B cell (primary cell): ENCODE data around the gene PSRC1. TPM values are rescaled to one million over a fixed set of nuclear protein-coding genes. Genes with fewer than 3 reads are reported as not detected.

Experiments
- ATAC-seq: fragments of 200-7000 bp; cut with Tn5 transposase; one replicate; pipeline ENCODE4 v1.10.0; 2021; ENCODE audit warnings: low read depth, mild to moderate bottlenecking, moderate number of reproducible peaks, moderate library complexity
- CTCF ChIA-PET: fragments of 350-600 bp; sonication (Branson Sonifier 250); formaldehyde crosslinking; loops from one replicate; lab custom pipeline; 2021; ENCODE audit warnings: antibody characterized with exemption, inconsistent platforms; lab: Charles Lee
- POLR2A ChIA-PET: fragments of 350-600 bp; sonication (Branson Sonifier 250); formaldehyde crosslinking; loops from one replicate; lab custom pipeline; 2021; ENCODE audit warnings: antibody characterized with exemption; lab: Charles Lee
- DNase-seq: peaks from one replicate; pipeline ENCODE4 v3.0.0; 2013
- H2AFZ ChIP-seq: 2 replicates; pipeline ENCODE4 v1.6.1; 2012; ENCODE audit warnings: mild to moderate bottlenecking, low read depth, low read length; ENCODE audit not compliant: insufficient read depth, poor library complexity, severe bottlenecking
- H3K27ac ChIP-seq, 2 donors: 1 replicate in 1 of 2; 2 replicates in 1 of 2; pipeline ENCODE4 v1.5.1; 2012 to 2013; ENCODE audit warnings: low read length in 2 of 2, mild to moderate bottlenecking in 2 of 2, moderate library complexity in 1 of 2
- H3K27me3 ChIP-seq, 4 experiments: fragments of 200-600 bp in 1 of 4; sonication (generic) in 1 of 4; replicated peaks in 1 of 4; 1 replicate in 2 of 4; 2 replicates in 2 of 4; pipeline versions ENCODE4 v1.6.1 to v1.7.0; 2013 to 2016; ENCODE audit warnings: low read length in 3 of 4, mild to moderate bottlenecking in 2 of 4, mixed read lengths in 1 of 4, moderate library complexity in 1 of 4; ENCODE audit not compliant: insufficient read depth in 4 of 4, control insufficient read depth in 3 of 4; ENCODE audit errors: control extremely low read depth in 1 of 4
- H3K36me3 ChIP-seq, 2 experiments: replicated peaks in 1 of 2; 1 replicate in 1 of 2; 2 replicates in 1 of 2; pipeline versions ENCODE4 v1.6.1 to v1.7.1; 2013; ENCODE audit warnings: low read length in 1 of 2; ENCODE audit not compliant: insufficient read depth in 2 of 2, control insufficient read depth in 1 of 2; ENCODE audit errors: control extremely low read depth in 1 of 2, extremely low read depth in 1 of 2
- H3K4me1 ChIP-seq, 2 donors: fragments of 200-600 bp in 1 of 2; sonication (generic) in 1 of 2; 1 replicate in 1 of 2; 2 replicates in 1 of 2; pipeline versions ENCODE4 v1.5.1 to v1.6.1; 2013 to 2017; ENCODE audit warnings: low read length in 2 of 2; ENCODE audit not compliant: control insufficient read depth in 2 of 2, insufficient read depth in 2 of 2
- H3K4me2 ChIP-seq: replicated peaks from 2 replicates; pipeline ENCODE3; 2012; ENCODE audit warnings: mild to moderate bottlenecking, low read depth, low read length; ENCODE audit not compliant: poor library complexity, severe bottlenecking
- H3K4me3 ChIP-seq, 5 experiments: fragments of 200-600 bp in 1 of 5; sonication (generic) in 1 of 5; 1 replicate in 3 of 5; 2 replicates in 2 of 5; pipeline versions ENCODE4 v1.5.1 to v1.7.0; 2011 to 2016; ENCODE audit warnings: low read length in 4 of 5, mild to moderate bottlenecking in 4 of 5, low read depth in 2 of 5, control low read depth in 1 of 5, moderate library complexity in 1 of 5; ENCODE audit not compliant: insufficient read depth in 1 of 5; ENCODE audit errors: control extremely low read depth in 1 of 5, extremely low read depth in 1 of 5
- H3K79me2 ChIP-seq: fragments of 200-600 bp; sonication (generic); one replicate; pipeline ENCODE4 v1.6.0; 2016; ENCODE audit warnings: low read length; ENCODE audit not compliant: control insufficient read depth, insufficient read depth
- H3K9ac ChIP-seq: fragments of 200-600 bp; sonication (generic); 2 replicates; pipeline ENCODE4 v1.6.1; 2017; ENCODE audit warnings: mild to moderate bottlenecking, low read length, moderate library complexity
- H3K9me3 ChIP-seq, 3 donors: one replicate each; pipeline versions ENCODE4 v1.6.1 to v1.7.1; 2013; ENCODE audit warnings: low read length in 2 of 3; ENCODE audit not compliant: control insufficient read depth in 2 of 3, insufficient read depth in 1 of 3; ENCODE audit errors: control extremely low read depth in 1 of 3
- H4K20me1 ChIP-seq: 2 replicates; pipeline ENCODE4 v1.6.0; 2012; ENCODE audit warnings: mild to moderate bottlenecking, low read length; ENCODE audit not compliant: insufficient read depth, control insufficient read depth, poor library complexity, severe bottlenecking
- H3K27ac Mint-ChIP-seq: one replicate; pipeline ENCODE4 v1.8.0; 2021; ENCODE audit warnings: mixed read lengths
- H3K27me3 Mint-ChIP-seq: one replicate; pipeline ENCODE4 v1.8.0; 2021; ENCODE audit warnings: mixed read lengths
- H3K4me1 Mint-ChIP-seq: one replicate; pipeline ENCODE4 v1.8.0; 2021; ENCODE audit warnings: mixed read lengths
- H3K4me3 Mint-ChIP-seq: one replicate; pipeline ENCODE4 v1.8.0; 2021; ENCODE audit warnings: mixed read lengths
- H3K9me3 Mint-ChIP-seq: one replicate; pipeline ENCODE4 v1.8.0; 2022; ENCODE audit warnings: mixed read lengths; ENCODE audit not compliant: insufficient read depth
- EZH2 ChIP-seq: IDR thresholded peaks from 2 replicates; pipeline ENCODE4 v1.6.1; 2012; ENCODE audit warnings: borderline replicate concordance, low read depth, mild to moderate bottlenecking, moderate library complexity, low read length; ENCODE audit not compliant: insufficient read depth, poor library complexity, severe bottlenecking
- WGBS: methylation state at CpG from one replicate; pipeline ENCODE4 v1.1.5; 2013; ENCODE audit warnings: missing lambda C conversion rate; ENCODE audit not compliant: insufficient coverage; 5-methylcytosine and 5-hydroxymethylcytosine counted together
- intact Hi-C: fragments of 100-400 bp; cut with micrococcal nuclease; formaldehyde crosslinking; loops from one replicate; pipeline ENCODE4 v1.10.0; 2022
- polyA plus RNA-seq: library from polyadenylated mRNA; depleted of rRNA; stranded (reverse); fragments of >200 nt; gene quantifications from 2 replicates; pipeline ENCODE4 v1.2.3, GENCODE V29; 2012
- total RNA-seq, 2 donors: library from RNA; stranded (reverse); fragments of 120-200 nt in 1 of 2; gene quantifications; 1 replicate in 1 of 2; 2 replicates in 1 of 2; pipeline versions ENCODE4 v1.2.3 to v1.2.4, GENCODE V29; 2013 to 2022
- TF ChIP-seq, protein P1 (sequence below): fragments of 200-600 bp; IDR thresholded peaks from one replicate; pipeline ENCODE4 v1.8.0; 2022; ENCODE audit warnings: antibody characterized with exemption, mild to moderate bottlenecking

The PSRC1 gene
- total and polyA plus RNA-seq, 2 donors (not counting 1 experiment from before 2014, with no cell fraction given) = 0.25 TPM; not detected in 1

DNA sequence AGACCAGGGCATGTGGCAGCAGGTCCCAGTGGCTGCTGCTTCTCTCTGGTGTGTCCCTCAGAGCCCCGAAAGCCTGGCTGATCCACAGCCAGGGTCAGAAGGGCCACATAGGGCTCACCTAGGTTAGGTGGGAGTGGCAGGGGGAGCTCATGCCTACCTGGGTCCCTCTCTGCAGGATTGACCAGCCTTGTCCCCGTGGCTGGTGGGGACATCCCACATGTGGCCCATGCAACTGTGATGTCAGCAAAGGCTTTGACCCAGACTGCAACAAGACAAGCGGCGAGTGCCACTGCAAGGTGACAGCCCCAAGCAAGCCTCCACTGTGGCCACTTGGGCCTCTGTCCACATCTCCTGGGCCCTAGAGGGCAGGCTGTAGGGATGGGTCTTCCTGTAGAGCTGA, 17.9 kb downstream of the PSRC1 start:
- H3K4me1 Mint-ChIP-seq = peaks cover 4% of the 10 kb centered on the region
- Histone ChIP-seq H2AFZ (no peak overlapping the region), H3K27me3 (peaks cover 0 to 4% (median 0%) of the 10 kb centered on the region in 4 experiments), H3K4me1 (peaks cover 0 to 3% of the 10 kb centered on the region in 2 donors), H3K9me3 (no peaks in the 10 kb centered on the region), H3K4me3 (no peak overlapping the region), H3K9ac (no peak overlapping the region), H3K4me2 (no peak overlapping the region), H3K36me3 (no peaks in the 10 kb centered on the region), H3K27ac (no peak overlapping the region), H3K79me2 (no peaks in the 10 kb centered on the region), H4K20me1 (no peaks in the 10 kb centered on the region)
- no peak for TF ChIP-seq EZH2
- TF ChIP-seq, protein P1, sequence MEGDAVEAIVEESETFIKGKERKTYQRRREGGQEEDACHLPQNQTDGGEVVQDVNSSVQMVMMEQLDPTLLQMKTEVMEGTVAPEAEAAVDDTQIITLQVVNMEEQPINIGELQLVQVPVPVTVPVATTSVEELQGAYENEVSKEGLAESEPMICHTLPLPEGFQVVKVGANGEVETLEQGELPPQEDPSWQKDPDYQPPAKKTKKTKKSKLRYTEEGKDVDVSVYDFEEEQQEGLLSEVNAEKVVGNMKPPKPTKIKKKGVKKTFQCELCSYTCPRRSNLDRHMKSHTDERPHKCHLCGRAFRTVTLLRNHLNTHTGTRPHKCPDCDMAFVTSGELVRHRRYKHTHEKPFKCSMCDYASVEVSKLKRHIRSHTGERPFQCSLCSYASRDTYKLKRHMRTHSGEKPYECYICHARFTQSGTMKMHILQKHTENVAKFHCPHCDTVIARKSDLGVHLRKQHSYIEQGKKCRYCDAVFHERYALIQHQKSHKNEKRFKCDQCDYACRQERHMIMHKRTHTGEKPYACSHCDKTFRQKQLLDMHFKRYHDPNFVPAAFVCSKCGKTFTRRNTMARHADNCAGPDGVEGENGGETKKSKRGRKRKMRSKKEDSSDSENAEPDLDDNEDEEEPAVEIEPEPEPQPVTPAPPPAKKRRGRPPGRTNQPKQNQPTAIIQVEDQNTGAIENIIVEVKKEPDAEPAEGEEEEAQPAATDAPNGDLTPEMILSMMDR = no peak
- ChIA-PET CTCF (interaction anchor here (0.7 to 8.1 kb wide), 9 partner anchors 12 to 267 kb away, joined by 3 to 73 read pairs (median 7); partner anchors contain the start of gene PSRC1), POLR2A (no interaction called here)
- peaks cover 4% of the 10 kb centered on the region for H3K27me3 Mint-ChIP-seq
- intact Hi-C loops = no loop called here
- WGBS = 88% methylated on average over 4 of the region's 4 CpGs
- no peak for ATAC-seq
- H3K4me3 Mint-ChIP-seq = no peak overlapping the region
- no peak for DNase-seq
- no peaks in the 10 kb centered on the region for H3K9me3 Mint-ChIP-seq
- H3K27ac Mint-ChIP-seq = no peak overlapping the region

DNA sequence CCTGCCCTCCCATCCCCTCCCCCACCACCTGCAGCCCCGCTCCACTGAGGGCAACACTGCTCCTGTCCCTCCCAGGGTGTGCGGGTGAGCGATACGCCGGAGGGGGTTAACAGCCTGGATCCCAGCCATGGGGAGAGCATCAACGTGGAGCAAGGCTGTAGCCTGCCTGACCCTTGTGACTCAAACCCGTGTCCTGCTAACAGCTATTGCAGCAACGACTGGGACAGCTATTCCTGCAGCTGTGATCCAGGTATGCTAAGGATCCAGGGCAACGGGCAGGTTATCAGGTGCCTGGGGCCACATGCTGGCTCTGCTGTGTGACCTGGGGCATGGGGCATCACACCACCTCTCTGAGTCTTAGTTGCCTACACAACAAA, 18.6 kb downstream of the PSRC1 start:
- ChIA-PET CTCF (interaction anchor here (1.1 to 8.1 kb wide), 8 partner anchors 11 to 268 kb away, joined by 3 to 73 read pairs (median 8); partner anchors contain the start of gene PSRC1), POLR2A (no interaction called here)
- Mint-ChIP-seq H3K4me3 (no peak overlapping the region), H3K9me3 (no peaks in the 10 kb centered on the region), H3K27me3 (peaks cover 4% of the 10 kb centered on the region), H3K4me1 (peaks cover 4% of the 10 kb centered on the region), H3K27ac (no peak overlapping the region)
- no peak for TF ChIP-seq EZH2
- TF ChIP-seq, protein P1 = no peak
- no peaks in the 10 kb centered on the region for H4K20me1 ChIP-seq
- DNase-seq (no peak), ATAC-seq (no peak)
- peaks cover 0 to 3% of the 10 kb centered on the region in 2 donors for H3K4me1 ChIP-seq
- H3K9me3 ChIP-seq = no peaks in the 10 kb centered on the region
- WGBS = 81% methylated on average over 8 of the region's 9 CpGs
- no peak overlapping the region for H3K4me3 ChIP-seq
- H3K79me2 ChIP-seq = no peaks in the 10 kb centered on the region
- no peak overlapping the region for H3K4me2 ChIP-seq
- no peak overlapping the region for H3K9ac ChIP-seq
- H3K27ac ChIP-seq = no peak overlapping the region
- peaks cover 0 to 4% (median 0%) of the 10 kb centered on the region in 4 experiments for H3K27me3 ChIP-seq
- intact Hi-C loops = no loop called here
- no peaks in the 10 kb centered on the region for H3K36me3 ChIP-seq
- H2AFZ ChIP-seq = no peak overlapping the region
